PC-9 (cell line): Measurements from ENCODE around the gene KRTAP1-1.
"Not testable (repeated sequence)": the region's sequence is repeated elsewhere in the genome, so short reads cannot be mapped to it uniquely, and the experiment has no call there.

Experiments used
- EZH2 ChIP-seq: fragments of 200-600 bp; sonication (generic); IDR thresholded peaks from 2 replicates; pipeline ENCODE4 v1.8.0; 2017; ENCODE audit warnings: antibody characterized with exemption, low read depth
- TF ChIP-seq, protein P1 (sequence below): fragments of 200-600 bp; sonication (generic); conservative IDR thresholded peaks from 2 replicates; pipeline ENCODE4 v1.6.1; 2017; ENCODE audit warnings: mixed run types, antibody characterized with exemption, mild to moderate bottlenecking, moderate library complexity

DNA sequence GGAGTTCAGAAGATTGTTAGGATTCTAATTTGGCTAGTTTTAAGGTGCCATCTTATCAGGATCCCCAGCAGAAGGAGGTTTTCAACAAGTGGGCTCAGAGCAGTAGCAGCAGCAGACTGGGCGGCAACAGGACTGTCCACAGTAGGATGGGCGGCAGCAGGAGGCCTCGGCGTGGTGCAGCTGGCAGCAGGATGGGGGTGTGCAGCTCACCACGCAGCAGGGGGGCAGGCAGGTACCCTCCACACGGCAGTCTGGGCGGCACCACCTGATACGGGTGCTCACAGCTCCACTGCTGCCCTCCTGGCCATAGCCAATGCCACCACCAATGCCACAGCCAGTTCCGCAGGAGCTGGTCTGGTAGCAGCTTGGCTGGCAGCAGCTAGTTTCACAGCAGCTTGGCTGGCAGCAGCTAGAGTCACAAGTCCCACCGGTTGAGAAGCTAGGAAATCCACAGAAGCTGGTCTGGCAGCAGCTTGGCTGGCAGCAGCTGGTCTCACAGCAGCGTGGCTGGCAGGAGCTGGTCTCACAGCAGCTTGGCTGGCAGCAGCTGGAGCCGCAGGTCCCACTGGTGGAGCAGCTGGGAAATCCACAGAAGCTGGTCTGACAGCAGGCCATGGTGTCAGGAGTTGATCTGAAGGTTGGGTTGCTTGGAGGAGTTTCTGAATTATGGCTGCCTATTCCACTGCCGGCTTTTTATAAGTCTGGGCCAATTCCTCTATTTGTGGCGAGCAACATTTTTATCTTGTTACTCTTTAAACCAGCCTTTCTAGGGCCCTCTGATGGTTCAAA, at the start of gene KRTAP1-1:
- TF ChIP-seq, protein P1, sequence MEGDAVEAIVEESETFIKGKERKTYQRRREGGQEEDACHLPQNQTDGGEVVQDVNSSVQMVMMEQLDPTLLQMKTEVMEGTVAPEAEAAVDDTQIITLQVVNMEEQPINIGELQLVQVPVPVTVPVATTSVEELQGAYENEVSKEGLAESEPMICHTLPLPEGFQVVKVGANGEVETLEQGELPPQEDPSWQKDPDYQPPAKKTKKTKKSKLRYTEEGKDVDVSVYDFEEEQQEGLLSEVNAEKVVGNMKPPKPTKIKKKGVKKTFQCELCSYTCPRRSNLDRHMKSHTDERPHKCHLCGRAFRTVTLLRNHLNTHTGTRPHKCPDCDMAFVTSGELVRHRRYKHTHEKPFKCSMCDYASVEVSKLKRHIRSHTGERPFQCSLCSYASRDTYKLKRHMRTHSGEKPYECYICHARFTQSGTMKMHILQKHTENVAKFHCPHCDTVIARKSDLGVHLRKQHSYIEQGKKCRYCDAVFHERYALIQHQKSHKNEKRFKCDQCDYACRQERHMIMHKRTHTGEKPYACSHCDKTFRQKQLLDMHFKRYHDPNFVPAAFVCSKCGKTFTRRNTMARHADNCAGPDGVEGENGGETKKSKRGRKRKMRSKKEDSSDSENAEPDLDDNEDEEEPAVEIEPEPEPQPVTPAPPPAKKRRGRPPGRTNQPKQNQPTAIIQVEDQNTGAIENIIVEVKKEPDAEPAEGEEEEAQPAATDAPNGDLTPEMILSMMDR: not testable (repeated sequence)
- not testable (repeated sequence) for TF ChIP-seq EZH2
